Endometrial microvascular endothelial cells (primary cell): ENCODE measurements around the gene STPG2. TPM values are rescaled to one million over a fixed set of nuclear protein-coding genes. Genes with fewer than 3 reads are reported as not detected.

ENCODE experiments used
- in situ Hi-C: cut with HindIII; loops from 2 replicates; pipeline ENCODE4 v1.10.0; 2017; ENCODE audit warnings: low sequenced_read_pairs, low pct_unique_long_range_greater_than_20kb; ENCODE audit errors: inconsistent ontology term
- total RNA-seq: library from RNA; depleted of rRNA; stranded (reverse); fragments of >200 nt; gene quantifications from one replicate; pipeline ENCODE4 v1.2.3, GENCODE V29; 2015; ENCODE audit errors: inconsistent ontology term

Gene STPG2
- total RNA-seq, result not detected

DNA sequence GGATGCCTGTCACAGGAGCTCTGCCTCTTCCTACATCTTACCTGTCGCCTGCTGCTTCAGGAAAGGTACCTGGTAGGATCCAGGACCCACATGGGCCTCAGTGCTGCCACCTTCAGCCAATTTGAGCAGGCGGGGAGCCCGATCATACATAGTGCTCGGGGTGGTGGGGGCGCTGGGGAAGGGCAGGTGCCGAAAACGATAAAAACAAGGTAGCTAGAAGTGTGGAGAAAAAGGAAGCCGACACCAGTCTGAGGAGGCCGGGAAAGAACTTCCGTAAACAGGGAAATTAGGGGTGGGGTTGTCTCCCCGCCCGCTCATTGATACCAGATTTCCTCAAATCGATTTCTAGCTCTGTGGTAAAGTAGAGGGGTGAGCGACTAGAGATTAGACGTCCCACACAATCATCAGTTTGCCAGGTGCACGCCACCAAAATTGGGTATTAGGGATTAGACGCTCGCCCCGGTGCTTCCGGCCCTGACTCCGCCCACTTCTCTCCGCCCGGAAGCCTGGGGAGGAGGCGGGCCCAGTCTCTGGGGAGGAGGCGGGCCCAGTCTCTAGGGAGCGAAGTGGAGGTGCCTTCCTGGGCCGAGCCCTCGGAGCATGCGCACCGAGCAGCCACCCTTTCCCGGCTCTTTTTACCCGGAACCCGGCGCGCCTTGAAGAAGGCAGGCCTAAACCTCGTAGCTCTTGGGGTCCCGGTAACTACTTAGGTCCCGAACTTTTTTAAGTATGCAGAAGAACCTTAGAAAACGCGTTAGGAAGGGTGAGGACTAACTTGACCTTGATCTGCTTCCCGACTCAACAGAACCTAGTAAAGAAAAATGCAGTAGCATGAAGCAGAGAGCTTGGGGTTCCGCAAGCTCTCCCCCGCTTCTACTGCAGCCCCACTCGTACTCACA, at the start of gene STPG2:
TSS of gene STPG2 (minus strand) at position 476 of the 899 bp plus-strand sequence.
- in situ Hi-C loops, result no loop called here

DNA sequence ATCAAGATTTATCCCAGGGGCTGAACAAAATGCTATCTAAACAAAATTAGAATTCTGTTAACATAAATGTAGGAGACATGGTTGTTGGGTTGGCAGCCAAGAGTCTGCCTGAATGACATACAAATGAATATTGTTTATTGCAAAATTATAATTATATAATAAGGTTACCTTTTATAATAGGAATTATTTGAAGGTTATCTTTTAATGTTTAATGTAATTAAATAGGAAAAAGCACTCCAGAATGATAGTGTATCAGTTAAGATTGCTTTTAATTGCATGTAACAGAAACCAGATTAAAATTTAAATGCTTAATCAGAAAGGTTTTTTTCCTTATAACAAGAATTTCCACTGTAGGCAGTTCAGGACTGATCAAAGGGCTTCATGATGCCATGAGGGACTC, 42.0 kb upstream of the STPG2 start:
- in situ Hi-C loops, result no loop called here

DNA sequence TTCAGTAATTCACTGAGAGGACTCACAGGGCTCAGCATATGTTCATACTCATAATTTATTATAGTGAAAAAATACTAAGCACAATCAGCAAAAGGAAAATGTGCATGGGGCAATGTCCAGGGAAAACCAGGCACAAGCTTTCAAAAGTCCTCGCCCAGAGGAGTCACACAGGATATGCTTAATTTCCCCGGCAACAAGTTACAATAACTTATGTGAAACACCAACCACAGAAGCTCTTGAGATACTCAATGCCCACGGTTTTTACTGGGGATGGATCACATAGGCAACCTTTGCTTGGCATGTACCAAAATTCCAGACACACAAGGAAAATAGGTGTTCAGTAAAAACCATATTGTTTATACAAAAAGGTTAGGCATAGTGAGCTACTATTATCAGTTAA, 38.5 kb upstream of the STPG2 start:
- in situ Hi-C loops, result no loop called here

DNA sequence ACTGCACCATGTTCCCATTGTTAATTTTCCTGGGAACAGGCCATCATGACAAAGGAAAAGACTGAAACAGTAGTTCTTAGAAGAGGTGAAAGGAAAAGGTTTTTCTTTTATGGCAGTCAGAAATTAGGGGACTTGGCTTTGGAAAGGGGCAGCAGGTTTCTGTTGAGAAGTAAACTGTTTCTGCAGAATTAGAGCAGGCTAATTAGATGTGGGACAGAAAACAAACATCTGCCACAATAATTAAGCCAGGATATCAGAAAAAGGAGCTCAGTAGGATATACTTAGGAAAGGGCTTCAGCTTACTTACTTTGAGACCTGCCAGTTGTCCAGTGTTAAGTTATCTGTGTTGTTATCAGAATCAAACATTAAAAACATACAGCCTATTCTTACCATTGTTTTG, 36.7 kb upstream of the STPG2 start:
- in situ Hi-C loops, result no loop called here

DNA sequence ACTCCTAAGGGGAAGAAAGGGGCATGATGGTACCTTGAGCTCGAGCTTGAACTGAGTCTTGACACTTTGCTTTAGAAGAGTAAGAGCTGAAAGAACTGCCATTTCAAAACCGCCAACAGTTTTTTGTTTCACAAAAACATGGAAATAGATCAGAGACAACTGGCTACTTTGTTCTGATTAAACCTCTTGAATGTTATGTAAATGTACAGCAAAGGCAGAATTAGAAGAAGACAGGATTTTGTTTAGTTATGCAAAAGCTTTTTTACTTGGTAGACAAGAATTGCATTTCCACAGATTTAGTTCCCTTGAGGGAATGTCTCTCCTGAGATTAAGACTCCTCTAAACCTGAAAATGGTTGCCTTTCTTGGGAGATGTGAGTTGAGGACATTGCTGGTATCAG, 33.3 kb upstream of the STPG2 start:
- in situ Hi-C loops, result no loop called here

DNA sequence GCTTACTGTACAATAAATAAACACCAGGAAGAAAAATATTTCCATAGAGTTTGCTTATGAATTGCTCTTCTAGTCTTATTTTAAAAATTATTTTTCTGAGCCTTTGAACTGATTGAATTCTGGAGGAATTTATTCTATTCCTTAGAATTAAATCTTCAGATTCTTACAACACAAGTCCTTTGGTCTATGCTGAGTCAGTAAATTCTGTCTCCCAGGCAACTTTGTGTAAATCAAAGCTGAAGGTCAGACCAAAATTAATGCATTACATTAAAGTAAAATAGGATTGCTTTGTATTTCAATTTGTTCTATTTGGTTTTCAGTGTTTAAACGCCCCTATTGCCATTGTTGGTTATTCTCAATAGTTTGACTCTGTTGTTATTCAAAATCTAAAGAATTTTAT, 26.8 kb upstream of the STPG2 start:
- in situ Hi-C loops, result no loop called here

DNA sequence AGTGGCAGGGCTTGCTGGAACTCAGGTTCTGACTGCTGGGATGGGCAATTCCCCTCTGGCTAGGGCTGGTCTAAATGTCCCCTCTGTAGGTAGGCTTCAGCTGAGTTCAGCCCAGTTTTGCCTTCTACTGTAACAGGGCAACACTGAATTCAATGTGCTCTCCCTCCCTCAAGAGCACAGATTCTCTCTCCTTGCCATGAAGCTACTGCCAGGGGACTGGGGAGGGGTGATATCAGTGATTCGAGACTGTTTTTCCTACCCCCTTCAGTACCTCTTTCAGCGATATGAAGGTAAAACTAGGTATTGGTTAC, 23.4 kb upstream of the STPG2 start:
- in situ Hi-C loops, result no loop called here

DNA sequence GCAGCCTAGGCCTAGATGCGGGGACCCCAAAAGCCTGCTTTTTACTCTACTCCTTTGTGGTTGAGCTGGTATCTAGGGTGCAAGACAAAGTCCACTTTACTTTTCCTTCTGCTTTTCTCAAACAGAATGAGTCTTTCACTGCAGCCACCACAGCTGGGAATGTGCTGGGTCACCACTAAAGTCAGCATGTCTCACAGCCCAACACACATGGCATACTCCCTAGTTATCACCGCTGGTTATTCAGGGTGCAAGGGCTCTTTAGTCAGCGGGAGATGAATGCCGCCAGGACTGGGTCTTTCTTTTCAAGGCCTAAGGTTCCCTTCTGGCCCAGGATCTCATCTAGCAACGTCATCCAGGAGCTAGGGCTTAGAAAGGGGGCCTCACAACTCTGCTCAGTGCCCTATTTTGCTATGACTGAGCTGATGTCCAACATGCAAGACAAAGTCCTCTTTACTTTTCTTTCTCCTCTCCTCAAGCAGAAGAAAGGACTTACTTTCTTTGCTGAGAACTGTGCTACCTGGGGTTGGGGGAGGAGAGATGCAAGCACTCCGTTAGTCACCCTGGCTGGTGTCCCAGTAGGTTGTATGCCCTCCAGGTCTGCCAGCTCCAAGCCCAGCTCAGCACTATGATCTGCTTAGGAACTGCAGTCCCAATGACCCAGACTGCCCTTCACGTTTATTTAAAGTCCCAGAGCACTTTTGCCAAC, 22.9 kb upstream of the STPG2 start:
- in situ Hi-C loops, result no loop called here

DNA sequence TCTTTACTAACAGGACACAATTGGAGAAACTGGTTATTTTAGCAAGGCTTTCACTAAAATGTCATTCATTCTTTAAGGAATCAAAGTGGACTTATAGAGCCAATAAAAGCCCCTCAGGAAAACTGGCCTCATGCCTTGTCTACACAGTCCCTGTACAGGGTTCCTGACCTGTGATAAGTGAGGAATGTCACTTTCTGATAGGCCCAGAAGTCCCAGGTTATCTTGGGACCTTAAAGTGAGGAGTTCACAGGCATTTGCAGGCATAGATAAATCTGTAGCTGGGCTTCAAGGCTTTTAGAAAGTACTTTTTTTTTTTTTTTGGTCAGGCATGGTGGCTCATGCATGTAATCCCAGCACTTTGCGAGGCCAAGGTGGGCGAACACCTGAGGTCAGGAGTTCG, 19.4 kb upstream of the STPG2 start:
- in situ Hi-C loops, result no loop called here

DNA sequence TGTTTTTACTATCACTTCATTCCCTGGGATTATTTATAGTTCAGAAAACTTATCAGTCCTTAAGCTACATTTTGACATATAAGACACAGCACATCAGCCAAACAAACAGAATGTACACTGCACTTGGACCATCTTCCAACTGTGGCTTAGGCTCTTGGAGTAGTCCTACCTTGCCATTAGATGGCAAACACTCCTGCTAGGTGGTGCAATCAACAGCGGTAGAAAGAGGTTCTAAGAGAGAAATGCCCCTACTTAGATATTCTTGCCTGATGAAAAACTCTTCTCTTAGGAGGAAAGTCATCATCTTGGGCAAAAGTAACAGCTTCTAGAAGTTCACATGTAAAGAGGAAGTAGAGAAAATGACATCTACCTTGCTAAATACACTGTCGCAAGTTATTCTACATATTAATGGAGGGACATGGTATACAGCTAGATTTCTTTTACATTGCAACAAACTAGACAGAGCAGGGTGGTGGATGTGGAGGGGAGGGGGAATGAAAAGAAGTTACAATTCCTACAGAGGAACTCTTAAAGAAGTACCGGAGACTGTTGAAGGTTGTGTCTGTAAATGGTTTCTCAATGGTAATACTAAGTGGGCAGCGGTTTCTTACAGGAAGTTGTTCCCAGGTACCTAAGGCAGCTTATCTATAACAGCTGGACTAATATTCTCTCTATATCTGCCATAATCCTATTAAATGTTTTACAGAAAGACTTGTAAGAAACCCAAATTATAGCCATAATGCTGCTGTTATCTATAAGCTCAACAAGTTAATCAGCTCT, 8.1 kb upstream of the STPG2 start:
- in situ Hi-C loops, result no loop called here

DNA sequence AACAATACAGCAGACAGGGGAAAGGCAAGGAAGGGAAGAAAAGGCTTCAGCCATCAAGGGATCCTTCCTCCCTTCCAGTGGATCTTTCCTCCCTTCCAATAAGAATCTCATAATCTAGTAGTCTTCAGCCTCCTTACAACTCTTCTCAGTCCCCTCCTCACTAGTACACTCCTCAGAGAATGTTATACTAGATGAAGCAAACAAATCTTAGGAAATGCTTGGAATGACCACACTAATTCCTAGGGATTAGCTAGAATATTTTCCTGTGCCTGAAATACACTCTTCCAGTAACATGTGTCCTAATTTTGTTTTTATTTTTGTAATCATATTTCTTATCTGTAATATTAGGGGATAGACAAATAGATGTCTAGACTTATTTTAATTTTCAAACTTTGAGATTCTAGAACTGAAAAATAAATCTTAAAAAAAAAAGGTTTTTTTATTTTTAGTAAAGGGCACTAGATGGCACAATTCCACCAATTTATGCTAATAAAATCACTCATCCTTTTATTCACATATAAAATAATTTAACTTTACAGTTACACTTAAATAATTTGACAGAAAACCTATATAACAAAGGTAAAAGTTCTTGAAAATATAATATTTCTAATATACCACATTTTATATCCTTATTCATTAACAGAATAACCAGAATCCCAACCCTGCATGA, 7.0 kb upstream of the STPG2 start:
- in situ Hi-C loops, result no loop called here

DNA sequence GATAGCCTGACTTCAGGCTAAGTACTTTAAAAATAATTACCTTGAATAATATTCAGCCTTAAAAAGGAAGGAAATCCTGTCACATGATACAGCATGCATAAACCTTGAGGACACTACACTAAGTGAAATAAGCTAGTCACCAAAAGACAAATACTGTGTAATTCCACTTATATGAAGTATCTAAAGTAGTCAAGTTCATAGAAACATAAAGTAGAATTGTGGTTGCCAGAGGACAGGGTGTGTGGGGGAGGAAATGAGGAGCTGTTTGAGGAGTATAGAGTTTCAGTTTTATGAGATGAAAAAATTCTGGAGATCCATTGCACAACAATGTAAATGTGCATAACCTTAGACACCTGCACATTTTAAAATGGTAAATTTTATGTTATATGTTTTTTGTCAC, 5.6 kb upstream of the STPG2 start:
- in situ Hi-C loops, result no loop called here

DNA sequence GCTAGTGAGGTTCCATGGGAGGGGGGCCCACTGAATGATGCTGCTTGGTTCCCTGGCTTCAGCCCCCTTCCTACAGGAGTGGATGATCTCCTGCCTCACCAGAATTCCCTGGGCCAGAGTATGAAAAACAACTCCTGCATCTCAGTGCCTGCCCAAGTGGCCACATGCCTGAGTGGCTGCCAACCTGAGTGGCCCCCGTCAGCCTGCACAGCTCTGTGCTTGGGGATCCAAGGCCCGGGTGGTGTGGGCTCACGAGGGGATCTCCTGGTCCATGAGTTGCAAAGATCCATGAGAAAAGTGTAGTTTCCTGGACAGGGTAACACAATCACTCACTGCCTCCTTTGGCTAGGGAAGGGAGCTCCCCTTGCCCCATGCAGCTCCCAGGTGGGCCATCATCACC, 17.1 kb downstream of the STPG2 start:
- in situ Hi-C loops, result no loop called here

DNA sequence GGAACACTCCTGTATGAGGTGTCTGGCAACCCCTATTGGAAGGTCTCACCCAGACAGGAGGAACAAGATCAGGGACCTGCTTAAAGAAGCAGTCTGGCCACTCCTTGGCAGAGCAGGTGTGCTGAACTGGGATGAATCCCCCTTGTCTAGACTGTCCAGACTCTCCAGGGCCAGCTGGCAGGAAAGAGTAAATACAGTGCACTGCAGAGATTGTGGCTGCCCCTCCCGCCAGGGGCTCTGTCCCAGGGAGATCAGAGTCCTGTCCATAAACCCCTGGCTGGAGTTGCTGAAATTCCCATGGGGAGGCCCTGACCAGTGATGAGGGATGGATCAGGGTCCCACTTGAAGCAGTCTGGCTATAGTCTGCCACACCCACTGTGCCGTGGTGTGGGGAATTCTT, 17.7 kb downstream of the STPG2 start:
- in situ Hi-C loops, result no loop called here

DNA sequence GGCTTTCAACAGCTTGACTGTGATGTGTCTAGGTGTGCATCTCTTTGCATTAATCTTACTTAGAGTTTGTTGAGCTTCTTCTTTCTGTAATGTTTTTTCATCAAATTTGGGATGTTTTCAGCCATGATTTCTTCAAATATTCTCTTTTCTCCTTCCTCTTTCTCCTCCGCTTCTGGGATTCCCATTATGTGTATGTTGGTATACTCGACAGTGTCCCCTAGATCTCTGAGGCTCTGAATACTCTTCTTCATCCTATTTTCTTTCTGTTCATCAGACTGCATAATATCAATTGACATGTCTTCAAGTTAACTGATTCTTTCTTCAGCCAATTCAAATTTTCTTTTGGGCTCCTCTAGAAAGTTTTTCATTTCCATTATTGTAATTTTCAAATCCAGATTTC, 25.9 kb downstream of the STPG2 start:
- in situ Hi-C loops, result no loop called here

DNA sequence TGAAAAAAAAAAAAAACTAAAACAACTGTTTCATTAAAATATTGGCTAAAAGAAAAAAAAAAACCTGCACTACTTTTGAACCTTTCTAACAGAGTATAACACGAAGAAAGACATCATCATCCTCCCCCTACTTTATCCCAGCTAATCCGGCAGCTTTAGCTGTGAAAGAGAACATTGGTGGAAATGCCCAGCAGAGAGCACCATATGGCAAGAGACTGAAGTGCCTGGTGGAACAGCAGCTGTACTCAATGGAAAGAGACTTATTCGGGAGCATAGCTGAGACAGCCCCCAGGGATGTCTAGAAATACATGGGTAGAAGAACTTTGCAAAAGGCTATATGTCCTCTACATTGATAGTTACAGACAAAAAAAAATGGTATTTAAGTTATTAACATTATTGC, 30.3 kb downstream of the STPG2 start:
- in situ Hi-C loops, result no loop called here

DNA sequence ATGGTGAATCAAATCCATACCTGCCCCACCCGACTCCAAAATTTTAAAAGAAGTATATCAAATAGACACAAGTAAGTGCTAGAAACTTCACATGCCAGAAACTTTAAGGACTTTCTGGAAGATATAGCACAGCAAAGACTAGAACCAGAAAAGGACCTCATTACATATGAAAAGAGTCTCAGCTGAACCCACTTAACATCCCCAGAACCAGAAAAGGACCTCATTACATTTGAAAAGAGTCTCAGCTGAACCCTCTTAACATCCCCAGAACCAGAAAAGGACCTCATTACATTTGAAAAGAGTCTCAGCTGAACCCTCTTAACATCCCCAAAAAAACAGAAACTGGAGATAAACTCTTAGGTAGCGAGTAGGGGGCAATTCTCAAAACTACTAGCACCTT, 32.3 kb downstream of the STPG2 start:
- in situ Hi-C loops, result no loop called here

DNA sequence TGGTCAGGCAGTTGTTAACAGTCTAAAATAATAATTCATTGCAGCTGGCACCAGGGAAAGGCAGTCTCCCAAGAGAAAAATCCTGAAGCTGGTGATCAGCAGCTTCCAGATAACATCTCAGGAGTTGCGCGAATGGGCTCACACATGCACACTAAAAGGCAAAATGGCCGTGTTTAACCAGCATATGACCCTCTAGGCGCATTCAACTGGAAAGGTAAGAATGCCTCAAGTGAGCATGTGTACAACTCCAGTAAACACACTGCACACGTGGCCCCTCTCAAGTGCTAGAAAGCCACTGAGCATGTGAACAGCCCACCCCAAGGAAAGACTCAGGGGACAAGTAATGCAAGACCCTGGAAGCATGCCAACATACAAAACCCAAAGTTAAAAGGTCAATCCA, 33.1 kb downstream of the STPG2 start:
- in situ Hi-C loops, result no loop called here

DNA sequence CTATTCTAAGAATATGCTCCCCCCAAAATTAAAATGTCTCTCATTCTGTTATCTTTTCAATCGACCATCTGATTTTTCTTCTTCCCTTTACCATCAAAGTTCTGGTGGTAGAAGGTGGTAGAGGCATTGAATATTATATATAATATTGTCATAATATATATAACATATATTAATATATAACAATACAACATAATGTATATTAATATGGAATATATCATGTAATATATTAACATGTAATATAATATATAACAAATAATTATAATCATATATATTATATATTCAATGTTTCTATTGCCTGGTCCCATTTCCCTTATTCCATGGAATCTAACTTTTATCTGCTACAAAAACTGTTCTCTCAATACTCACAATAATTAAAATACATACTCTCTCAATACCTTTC, 40.6 kb downstream of the STPG2 start:
- in situ Hi-C loops, result no loop called here
